HS-5 (cell line): ENCODE results near the gene KCNT1.

Experiments
- DNase-seq: peaks from one replicate; pipeline ENCODE4 v3.0.0-alpha.2; 2012; ENCODE audit warnings: low read depth

Gene KCNT1

DNA sequence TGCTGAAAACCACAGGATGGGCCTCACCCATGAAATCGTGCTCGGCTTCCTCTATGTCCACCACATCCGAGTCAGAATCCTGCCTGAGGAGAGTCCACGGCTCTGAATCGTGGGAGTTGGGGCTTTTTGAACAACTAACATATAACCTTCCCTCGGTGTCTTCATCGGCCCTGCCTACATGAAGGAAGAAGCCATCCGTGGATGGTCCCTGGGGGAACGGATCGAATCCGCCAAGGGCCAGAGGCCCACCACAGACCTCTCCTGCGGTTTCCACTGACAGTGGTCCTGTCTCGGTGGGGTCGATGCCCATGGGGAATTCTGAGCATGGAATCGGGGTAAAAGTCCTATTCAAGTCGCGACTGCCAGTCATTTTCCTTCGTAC, 120.4 kb downstream of the KCNT1 start:
- DNase-seq = no peak

DNA sequence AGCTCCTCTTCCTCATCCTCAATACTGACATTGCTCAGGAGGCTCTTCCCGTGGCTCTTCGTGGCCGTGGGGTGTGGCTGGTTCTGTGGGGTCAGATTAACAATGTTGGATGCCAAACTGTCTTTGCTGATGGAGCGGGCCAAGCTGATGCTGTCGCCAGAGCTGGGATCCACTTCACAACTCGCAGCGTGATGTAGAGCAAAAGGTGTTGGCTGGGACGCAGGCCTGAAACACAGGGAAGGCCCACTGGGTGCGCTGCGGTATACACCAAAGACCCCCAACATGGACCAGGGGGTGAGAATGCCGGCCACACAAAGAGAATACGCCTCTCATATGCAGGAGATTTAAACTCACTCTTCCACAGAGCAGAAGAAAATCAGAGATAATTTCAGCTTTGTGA, 121.1 kb downstream of the KCNT1 start:
- DNase-seq = no peak

DNA sequence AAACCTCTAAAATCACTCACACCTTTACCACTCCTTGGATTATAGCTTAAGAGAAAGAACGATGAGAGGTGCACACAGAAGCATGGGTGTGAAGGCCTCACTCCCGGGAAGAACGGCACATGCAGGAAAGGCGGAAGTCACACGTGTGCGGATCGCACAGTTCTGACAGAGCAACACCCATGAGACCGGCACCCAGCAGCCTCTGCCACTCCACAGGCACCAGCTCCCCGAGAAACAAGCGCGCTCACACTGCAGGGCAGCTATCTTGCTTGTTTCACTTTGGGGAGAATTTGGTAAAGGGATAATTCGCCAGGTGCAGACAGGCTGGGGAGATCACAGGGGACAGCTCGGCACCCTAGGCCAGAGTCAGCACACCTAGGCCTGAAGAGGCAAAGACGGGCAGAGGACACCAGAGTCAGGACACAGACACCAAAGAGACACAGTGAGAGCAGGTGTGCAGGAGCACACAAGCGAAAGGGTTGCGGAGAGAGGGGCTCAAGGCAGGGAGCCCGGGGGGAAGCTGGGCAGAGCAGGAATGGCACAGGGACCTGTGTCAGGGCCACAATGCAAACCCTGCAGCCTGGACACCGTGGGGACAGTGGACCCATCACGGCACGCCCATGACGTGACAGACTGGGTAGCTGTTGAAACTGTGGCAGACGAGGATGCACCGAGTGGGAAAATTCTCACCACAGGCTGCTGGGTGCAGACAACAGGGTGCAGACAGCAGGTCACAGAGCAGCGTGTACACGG, 123.6 kb downstream of the KCNT1 start:
- no peak for DNase-seq

DNA sequence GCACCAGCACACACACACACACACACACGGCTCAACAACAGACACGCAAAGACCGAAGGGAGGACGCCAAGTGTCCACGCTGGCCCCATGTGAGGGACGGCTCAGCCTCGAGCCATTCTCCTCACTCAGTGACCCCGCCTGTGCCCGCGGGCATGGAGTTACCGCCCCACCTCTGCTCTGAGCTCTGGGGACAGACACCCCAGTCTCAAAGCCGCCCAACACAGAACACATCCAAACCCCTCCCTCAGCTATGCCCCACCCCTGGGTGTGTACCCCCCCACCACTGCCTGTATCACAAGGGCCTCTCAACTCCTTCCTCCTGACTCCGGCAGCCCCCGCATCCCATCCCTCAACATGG, 124.2 kb downstream of the KCNT1 start:
- no peak for DNase-seq

DNA sequence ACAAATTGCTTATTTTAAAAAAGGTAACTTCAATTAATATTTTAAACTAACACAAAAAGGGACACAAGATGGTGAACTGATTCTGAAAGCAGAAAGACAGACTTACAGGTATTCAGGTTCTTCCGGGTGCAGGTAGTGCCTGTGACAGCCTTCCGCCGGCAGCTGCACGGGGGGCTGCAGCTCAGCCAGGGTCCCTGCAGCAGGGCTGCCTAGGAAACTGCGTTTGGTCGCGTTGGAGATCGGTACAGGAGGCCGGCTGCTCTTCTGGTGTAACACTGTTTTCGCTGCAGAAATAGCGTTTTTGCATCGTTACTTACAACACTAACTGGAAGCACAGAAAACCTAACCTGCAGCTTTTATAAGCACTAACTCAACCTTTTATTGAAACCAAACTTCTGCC, 125.3 kb downstream of the KCNT1 start:
- no peak for DNase-seq

DNA sequence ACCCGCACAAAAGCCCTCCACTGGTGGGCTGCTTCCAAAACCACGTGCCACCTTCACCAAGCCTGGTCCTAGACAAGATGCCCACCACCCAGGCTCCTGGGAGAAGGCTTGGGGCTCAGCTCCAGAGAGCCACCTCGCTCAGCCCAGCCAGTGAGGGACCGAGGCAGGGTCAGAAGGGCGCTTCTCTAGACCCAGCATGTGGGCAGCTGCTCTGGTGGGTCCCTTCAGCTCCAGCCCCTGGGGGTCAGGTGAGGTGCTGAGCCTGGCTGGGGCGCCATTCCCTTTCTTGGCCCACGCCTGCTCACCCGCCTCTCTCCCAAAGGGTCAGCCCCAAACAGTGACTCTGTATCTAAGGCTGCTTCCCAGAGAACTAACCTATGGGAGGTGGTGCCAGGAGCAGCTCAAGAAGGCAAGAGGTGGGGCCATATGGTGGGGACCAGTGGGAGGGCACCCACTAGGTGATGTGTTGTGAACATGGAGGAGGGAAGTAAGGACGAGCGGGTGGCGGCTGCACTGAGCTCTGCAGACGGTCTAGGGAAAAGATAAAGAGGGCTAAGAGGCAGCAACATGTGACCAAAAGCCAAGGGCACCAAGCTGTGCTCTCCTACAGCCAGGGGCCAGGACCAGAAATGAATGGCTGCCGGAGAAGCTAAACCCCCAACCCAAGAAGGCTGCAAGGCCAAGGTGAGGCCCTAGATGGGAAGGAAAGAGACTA, 126.0 kb downstream of the KCNT1 start:
- no peak for DNase-seq

DNA sequence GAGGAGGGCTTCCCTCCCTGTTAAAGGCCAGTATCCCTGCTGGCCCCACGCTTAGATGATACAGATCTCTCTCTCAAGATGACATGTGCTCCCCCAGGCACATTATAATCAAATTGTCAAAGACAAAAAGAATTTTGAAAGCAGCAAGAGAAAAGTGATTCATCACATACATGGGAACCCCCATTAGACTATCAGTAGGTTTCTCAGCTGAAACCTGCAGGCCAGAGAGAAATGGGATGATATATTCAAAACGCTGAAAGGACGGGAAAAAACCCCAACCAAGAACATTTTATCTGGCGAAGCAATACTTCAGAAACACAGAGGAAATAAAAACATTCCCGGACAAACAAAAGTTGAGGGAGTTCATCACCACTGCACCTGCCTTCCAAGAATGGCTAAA, 126.7 kb downstream of the KCNT1 start:
- DNase-seq = no peak

DNA sequence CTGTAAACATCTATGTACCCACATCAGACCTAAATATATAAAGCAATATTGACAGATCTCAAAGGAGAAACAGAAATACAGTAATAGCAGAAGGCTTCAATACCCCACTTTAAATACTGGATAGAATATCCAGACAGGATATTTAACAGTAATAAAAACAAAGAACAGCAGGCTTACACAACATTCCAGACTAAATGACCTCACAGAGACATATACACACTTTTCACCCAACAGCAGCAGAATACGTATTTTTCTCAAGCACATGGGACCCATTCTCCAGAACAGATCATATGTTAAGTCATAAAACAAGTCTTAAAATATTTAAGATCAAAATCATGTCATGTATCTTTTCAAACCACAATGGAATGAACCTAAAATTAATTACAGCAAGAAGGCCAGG, 128.5 kb downstream of the KCNT1 start:
- DNase-seq = no peak

DNA sequence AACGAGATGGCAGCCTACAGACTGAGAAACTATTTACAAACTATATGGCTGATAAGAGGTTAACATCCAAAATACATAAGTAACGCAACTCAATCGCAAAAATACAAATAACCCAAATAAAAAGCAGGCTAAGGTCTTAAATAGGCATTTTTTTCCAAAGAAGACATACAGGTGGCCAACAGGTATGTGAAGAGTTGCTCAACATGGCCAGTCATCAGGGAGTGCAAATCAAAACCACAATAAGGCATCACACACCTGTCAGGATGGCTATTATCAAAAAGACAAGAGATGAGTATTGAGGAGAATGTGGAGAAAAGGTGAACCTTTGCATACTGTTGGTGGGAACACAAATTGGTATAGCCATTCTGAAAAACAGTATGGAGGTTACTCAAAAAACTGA, 131.9 kb downstream of the KCNT1 start:
- DNase-seq = no peak

DNA sequence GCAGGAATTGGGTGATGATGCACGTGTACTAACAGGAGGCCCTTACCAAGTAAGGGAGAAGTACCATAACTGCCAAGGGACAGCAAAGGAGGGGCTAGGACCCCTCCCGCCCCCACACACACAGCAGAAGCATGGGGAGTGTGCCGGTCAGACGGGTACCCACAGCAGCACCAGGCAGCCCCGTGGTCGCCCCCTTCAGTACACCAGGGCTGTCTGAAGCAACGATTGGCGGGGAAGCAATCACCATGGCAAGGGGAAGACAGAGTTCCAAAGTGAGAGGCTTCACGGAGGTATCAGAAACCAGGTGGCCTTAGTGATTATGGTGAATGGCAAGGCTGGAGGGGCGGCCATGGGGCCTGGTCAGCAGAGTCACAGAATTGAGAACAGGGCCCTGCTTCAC, 133.1 kb downstream of the KCNT1 start:
- DNase-seq = no peak

DNA sequence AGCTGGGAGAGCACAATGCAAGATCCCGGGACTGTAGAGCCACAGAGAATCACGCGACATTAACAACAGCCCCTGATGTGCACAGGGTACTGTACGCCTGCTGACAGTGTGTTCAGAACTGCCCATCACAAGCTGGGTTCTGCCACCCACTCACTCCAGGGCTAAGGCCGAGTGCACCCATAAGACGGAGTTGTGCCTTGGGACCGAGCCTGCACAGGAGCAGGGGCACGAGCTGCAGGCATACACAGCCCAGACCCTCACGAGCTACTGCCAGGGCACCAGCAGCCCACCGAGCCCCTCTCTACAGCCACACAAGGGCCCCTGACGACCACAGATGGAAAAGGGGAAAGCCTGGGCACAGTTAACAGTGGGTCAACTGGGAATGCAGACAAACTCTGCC, 137.5 kb downstream of the KCNT1 start:
- no peak for DNase-seq

DNA sequence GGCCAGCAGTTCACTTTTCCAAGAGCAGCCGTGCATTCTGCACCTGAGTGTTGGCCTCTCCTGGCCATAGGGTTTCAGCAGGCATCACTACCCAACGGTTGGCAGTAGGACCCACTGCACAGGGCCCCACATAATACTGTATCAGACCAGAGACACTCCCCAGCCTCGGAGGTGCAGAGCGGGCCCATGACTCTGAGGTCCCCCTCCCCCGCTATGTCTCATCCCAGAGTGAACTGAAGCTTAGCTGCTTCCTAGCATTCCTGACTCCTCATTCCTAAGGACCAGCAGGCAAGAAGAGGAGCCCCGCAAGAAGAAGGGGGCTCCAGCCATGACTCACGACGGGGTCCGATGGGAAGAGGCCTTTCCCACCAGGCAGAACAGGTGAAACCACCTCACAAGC, 138.1 kb downstream of the KCNT1 start:
- no peak for DNase-seq

DNA sequence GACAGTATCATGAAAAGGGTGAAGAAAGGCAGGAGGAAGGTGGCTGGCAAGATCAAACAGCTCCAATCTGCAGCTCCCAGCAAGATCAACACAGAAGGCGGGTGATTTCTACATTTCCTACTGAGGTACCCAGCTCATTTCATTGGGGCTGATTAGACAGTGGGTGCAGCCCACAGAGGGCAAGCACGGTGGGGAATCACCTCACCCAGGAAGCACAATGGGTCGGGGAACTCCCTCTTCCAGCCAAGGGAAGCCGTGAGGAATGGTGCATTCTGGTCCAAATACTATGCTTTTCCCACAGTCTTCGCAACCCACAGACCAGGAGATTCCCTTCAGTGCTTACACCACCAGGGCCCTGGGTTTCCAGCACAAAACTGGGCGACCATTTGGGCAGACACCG, 138.6 kb downstream of the KCNT1 start:
- DNase-seq = no peak
